ENCODE measurements around the gene NFATC2. TPM values are rescaled to one million over a fixed set of nuclear protein-coding genes. Genes with fewer than 3 reads are reported as not detected.

The NFATC2 gene
- total RNA-seq, 3 donors from 2014 or later (not counting 1 experiment from before 2014, with no cell fraction given) = 141 to 195 (median 160) TPM

DNA sequence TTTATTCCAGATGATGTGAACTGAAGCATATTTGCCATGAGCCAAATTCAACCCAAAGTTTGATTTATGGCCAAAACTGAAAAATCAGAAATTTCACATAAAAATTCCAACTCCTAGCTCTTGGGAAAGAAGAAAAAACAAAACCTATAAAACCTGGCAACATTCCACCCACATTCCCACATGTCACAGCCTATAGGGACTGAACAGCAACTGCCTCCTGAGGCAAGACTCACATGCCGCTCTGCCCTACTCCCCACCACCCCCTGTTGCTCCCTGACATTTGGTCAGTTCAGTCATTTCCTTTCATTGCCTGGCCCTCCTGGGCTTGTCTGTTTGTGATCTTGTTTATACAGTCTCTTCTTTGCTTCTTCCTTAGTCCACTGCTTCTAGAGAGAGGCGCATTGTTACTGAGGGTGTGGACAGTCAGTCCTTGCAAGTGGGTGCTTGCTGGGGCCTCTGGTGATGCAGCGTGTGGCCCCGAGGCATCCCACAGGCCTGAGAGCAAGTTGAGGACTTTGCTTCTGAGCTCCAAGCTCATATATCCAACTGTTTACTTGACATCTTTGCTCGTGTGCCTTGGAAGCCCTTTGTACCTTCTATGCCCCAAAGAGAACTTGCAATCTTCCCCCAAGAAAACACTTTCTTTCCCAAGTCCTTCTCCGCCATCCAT lies 31.4 kb downstream of the NFATC2 start:
- Mint-ChIP-seq H3K27me3 (ENCODE audit: low read depth in 2 of 2) (no peaks in the 10 kb centered on the region), H3K27ac (peak overlapping the region; percentile 82 to 95), H3K9me3 (no peaks in the 10 kb centered on the region), H3K36me3 (peaks cover 16% of the 10 kb centered on the region), H3K4me3 (peak overlapping the region; percentile 70), H3K4me1 (peaks cover 92 to 99% of the 10 kb centered on the region in 2 donors)
- Histone ChIP-seq H3K9me3 (ENCODE audit: control insufficient read depth, insufficient read depth, low read length) (no peaks in the 10 kb centered on the region), H3K27me3 (ENCODE audit: control insufficient read depth, insufficient read depth, low read length) (no peaks in the 10 kb centered on the region), H3K4me1 (ENCODE audit: control insufficient read depth, insufficient read depth, low read length) (peaks cover 72% of the 10 kb centered on the region), H3K27ac (ENCODE audit: low read length) (peak overlapping the region; percentile 64), H3K4me3 (ENCODE audit: low read length) (no peak overlapping the region), H3K36me3 (ENCODE audit: control insufficient read depth, insufficient read depth, low read length) (peaks cover 63% of the 10 kb centered on the region)
- DNase-seq = no peak
- ATAC-seq = no peak
- intact Hi-C loops (cut with micrococcal nuclease) = no loop called here
- TF ChIP-seq CTCF (IDR thresholded peaks at IDR 0.05) = no peak
- 86% methylated on average over 6 of the region's 6 CpGs for WGBS (ENCODE audit: insufficient coverage)

DNA sequence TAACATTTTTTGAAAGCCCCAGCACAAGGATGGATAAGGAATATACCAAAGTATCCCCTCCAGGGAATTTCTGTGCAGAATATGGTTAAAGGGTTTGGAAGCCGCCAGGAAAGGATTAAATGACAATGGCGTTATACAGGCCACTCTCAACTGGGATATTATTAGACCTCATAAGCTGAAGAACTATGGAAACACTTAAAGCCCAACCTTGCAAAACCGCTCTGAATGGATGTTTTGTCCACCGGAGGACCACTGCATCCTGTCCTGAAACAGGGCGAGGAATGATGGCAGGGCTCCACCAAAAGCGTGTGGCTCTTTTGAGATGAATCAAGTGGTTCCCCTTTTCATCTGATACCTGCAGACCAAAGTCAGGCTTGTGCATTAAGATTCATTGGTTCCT lies 32.4 kb downstream of the NFATC2 start:
- Mint-ChIP-seq H3K4me3 (no peak overlapping the region), H3K36me3 (peaks cover 7% of the 10 kb centered on the region), H3K27ac (peak overlapping the region; percentile 82 to 95), H3K27me3 (ENCODE audit: low read depth in 2 of 2) (no peaks in the 10 kb centered on the region), H3K4me1 (peaks cover 91 to 99% of the 10 kb centered on the region in 2 donors), H3K9me3 (no peaks in the 10 kb centered on the region)
- Histone ChIP-seq H3K9me3 (ENCODE audit: control insufficient read depth, insufficient read depth, low read length) (no peaks in the 10 kb centered on the region), H3K27ac (ENCODE audit: low read length) (no peak overlapping the region), H3K4me1 (ENCODE audit: control insufficient read depth, insufficient read depth, low read length) (peaks cover 80% of the 10 kb centered on the region), H3K4me3 (ENCODE audit: low read length) (no peak overlapping the region), H3K36me3 (ENCODE audit: control insufficient read depth, insufficient read depth, low read length) (peaks cover 61% of the 10 kb centered on the region), H3K27me3 (ENCODE audit: control insufficient read depth, insufficient read depth, low read length) (no peaks in the 10 kb centered on the region)
- no peak for TF ChIP-seq CTCF (IDR thresholded peaks at IDR 0.05)
- no peak for DNase-seq
- intact Hi-C loops (cut with micrococcal nuclease) = no loop called here
- WGBS (ENCODE audit: insufficient coverage) = 85% methylated on average over 6 of the region's 6 CpGs
- ATAC-seq = no peak

GRCh38 chr20:51509208-51509607 lies 33.3 kb downstream of the NFATC2 start:
- intact Hi-C loops (cut with micrococcal nuclease) = no loop called here
- Histone ChIP-seq H3K27me3 (ENCODE audit: control insufficient read depth, insufficient read depth, low read length) (no peaks in the 10 kb centered on the region), H3K36me3 (ENCODE audit: control insufficient read depth, insufficient read depth, low read length) (peaks cover 58% of the 10 kb centered on the region), H3K4me1 (ENCODE audit: control insufficient read depth, insufficient read depth, low read length) (peaks cover 79% of the 10 kb centered on the region), H3K4me3 (ENCODE audit: low read length) (no peak overlapping the region), H3K27ac (ENCODE audit: low read length) (peak overlapping the region; percentile 6), H3K9me3 (ENCODE audit: control insufficient read depth, insufficient read depth, low read length) (no peaks in the 10 kb centered on the region)
- Mint-ChIP-seq H3K27me3 (ENCODE audit: low read depth in 2 of 2) (no peaks in the 10 kb centered on the region), H3K9me3 (no peaks in the 10 kb centered on the region), H3K4me1 (peaks cover 87 to 98% of the 10 kb centered on the region in 2 donors), H3K36me3 (peaks cover 7% of the 10 kb centered on the region), H3K27ac (peak overlapping the region; percentile 82 to 95), H3K4me3 (peak overlapping the region; percentile 55)
- no peak for ATAC-seq
- WGBS (ENCODE audit: insufficient coverage) = 100% methylated on average over 1 of the region's 1 CpG
- no peak for TF ChIP-seq CTCF (IDR thresholded peaks at IDR 0.05)
- no peak for DNase-seq

DNA sequence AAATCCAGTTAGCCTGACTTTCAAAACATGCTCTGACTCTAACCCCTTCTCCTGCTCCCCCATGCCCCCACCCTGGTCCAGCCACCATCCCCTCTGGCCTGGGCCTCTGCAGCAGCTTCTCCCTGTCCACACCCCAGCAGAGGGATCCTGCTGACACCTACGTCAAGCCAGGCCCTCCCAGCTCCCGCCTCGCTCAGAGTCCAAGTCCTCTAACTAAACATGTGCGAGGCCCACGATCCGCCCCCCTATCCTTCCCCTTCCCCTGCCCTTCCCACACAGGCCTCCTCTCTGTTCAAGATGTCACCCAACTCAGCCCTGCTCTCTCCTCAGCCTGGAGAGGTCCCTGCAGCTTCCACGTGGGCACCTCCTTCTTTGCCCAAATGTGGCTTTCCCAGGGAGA lies 33.7 kb downstream of the NFATC2 start:
- no peaks in the 10 kb centered on the region for H3K9me3 Mint-ChIP-seq
- peaks cover 84 to 94% of the 10 kb centered on the region in 2 donors for H3K4me1 Mint-ChIP-seq
- intact Hi-C loops (cut with micrococcal nuclease) = no loop called here
- no peak overlapping the region for H3K4me3 ChIP-seq (ENCODE audit: low read length)
- H3K27ac ChIP-seq (ENCODE audit: low read length) = peak overlapping the region; percentile 6
- H3K9me3 ChIP-seq (ENCODE audit: control insufficient read depth, insufficient read depth, low read length) = no peaks in the 10 kb centered on the region
- 91% methylated on average over 7 of the region's 7 CpGs for WGBS (ENCODE audit: insufficient coverage)
- H3K36me3 Mint-ChIP-seq = peaks cover 7% of the 10 kb centered on the region
- ATAC-seq = no peak
- no peaks in the 10 kb centered on the region for H3K27me3 Mint-ChIP-seq (ENCODE audit: low read depth in 2 of 2)
- peak overlapping the region; percentile 55 for H3K4me3 Mint-ChIP-seq
- H3K4me1 ChIP-seq (ENCODE audit: control insufficient read depth, insufficient read depth, low read length) = peaks cover 82% of the 10 kb centered on the region
- DNase-seq = no peak
- H3K27ac Mint-ChIP-seq = peak overlapping the region; percentile 82 to 95
- no peaks in the 10 kb centered on the region for H3K27me3 ChIP-seq (ENCODE audit: control insufficient read depth, insufficient read depth, low read length)
- TF ChIP-seq CTCF (IDR thresholded peaks at IDR 0.05) = no peak
- peaks cover 54% of the 10 kb centered on the region for H3K36me3 ChIP-seq (ENCODE audit: control insufficient read depth, insufficient read depth, low read length)

Data from natural killer cell (primary cell).